ENCODE measurements around the gene COL20A1.
A peak's percentile ranks its signal among the peaks of the same experiment; 100 is the strongest.

The COL20A1 gene

DNA sequence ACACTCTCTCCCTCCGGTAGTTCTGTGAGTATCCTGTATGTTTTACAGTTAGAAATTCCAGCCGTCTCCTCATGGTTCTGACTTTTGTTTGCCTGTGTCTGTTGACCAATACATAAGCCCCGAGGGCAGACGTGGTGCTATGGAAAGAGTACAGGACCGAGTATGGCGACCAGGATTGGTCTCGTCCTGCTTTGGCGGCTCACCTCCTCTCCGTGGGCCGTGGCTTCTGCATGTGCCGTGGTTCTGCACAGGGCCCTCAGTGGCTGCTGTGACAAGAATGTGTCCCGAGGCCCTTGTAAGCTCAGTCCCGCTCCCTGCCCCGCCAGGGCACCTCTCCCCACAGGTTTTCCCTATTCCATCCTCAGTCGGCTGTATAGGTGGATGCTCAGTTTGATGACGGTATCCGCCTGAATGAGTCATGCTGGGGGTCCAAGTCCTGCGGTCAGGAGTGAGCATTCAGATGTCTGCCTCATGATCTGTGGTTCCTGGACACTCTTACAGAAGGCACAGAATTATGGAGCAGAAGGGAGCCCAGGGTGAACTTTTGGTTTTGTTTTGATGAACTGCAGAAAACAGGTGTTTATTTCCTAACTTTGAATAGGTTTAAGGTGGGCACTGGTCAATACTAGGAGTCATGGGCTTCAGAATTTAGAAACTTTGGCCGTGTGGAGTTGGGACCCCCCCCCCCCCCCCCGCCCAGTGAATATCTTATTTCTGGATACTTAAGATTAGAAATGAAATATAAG is 19.2 kb upstream of the COL20A1 start:
- no peak overlapping the region for H2AFZ ChIP-seq (ENCODE audit: insufficient read depth, low read length, poor library complexity)
- H3K4me2 ChIP-seq (ENCODE audit: low read length), result peak overlapping the region; percentile 71
- peak overlapping the region; percentile 29 for H3K4me3 ChIP-seq (ENCODE audit: low read depth, low read length)
- no peak overlapping the region for H4K91ac ChIP-seq (ENCODE audit: low read depth, low read length)
- H3K4ac ChIP-seq (ENCODE audit: low read depth, low read length), result peak overlapping the region; percentile 30
- H2BK120ac ChIP-seq (ENCODE audit: insufficient read depth, low read length, poor library complexity), result no peak overlapping the region
- H4K8ac ChIP-seq (ENCODE audit: low read depth, low read length), result no peak overlapping the region
- no peak overlapping the region for H2BK12ac ChIP-seq (ENCODE audit: low read length)
- DNase-seq, result peak; percentile 56 to 81
- no peak overlapping the region for H2BK5ac ChIP-seq (ENCODE audit: low read depth, low read length, poor library complexity)
- no peak overlapping the region for H3K23ac ChIP-seq (ENCODE audit: low read length)
- peak overlapping the region; percentile 6 for H3K14ac ChIP-seq (ENCODE audit: low read length)
- H4K12ac ChIP-seq (ENCODE audit: low read depth, low read length), result peak overlapping the region; percentile 3
- no peaks in the 10 kb centered on the region for H3K27me3 ChIP-seq (ENCODE audit: insufficient read depth, low read length)
- H3K9ac ChIP-seq (ENCODE audit: low read length), result peak overlapping the region; percentile 57
- H2AK5ac ChIP-seq (ENCODE audit: low read length), result peak overlapping the region; percentile 0
- H3K36me3 ChIP-seq (ENCODE audit: control insufficient read depth in 1 of 2, insufficient read depth in 2 of 2, low read length in 2 of 2), result peaks cover 46 to 47% of the 10 kb centered on the region in 2 experiments
- H3K9me3 ChIP-seq (ENCODE audit: insufficient read depth, low read depth, low read length), result peaks cover 7% of the 10 kb centered on the region
- H3K4me1 ChIP-seq (ENCODE audit: control insufficient read depth in 1 of 2, insufficient read depth in 2 of 2, low read length in 2 of 2), result peaks cover 9 to 10% of the 10 kb centered on the region in 2 experiments
- peaks cover 25% of the 10 kb centered on the region for H3K79me2 ChIP-seq (ENCODE audit: control insufficient read depth, insufficient read depth, low read length, poor library complexity)
- H3K27ac ChIP-seq (ENCODE audit: low read depth, low read length), result no peak overlapping the region
- no peak overlapping the region for H3K18ac ChIP-seq (ENCODE audit: low read length)
- H3K79me1 ChIP-seq (ENCODE audit: low read length), result peaks cover 8% of the 10 kb centered on the region
- WGBS (ENCODE audit: extremely low coverage, insufficient coverage, insufficient read length), result no CpG with 5 or more reads among the region's 20 CpGs

DNA sequence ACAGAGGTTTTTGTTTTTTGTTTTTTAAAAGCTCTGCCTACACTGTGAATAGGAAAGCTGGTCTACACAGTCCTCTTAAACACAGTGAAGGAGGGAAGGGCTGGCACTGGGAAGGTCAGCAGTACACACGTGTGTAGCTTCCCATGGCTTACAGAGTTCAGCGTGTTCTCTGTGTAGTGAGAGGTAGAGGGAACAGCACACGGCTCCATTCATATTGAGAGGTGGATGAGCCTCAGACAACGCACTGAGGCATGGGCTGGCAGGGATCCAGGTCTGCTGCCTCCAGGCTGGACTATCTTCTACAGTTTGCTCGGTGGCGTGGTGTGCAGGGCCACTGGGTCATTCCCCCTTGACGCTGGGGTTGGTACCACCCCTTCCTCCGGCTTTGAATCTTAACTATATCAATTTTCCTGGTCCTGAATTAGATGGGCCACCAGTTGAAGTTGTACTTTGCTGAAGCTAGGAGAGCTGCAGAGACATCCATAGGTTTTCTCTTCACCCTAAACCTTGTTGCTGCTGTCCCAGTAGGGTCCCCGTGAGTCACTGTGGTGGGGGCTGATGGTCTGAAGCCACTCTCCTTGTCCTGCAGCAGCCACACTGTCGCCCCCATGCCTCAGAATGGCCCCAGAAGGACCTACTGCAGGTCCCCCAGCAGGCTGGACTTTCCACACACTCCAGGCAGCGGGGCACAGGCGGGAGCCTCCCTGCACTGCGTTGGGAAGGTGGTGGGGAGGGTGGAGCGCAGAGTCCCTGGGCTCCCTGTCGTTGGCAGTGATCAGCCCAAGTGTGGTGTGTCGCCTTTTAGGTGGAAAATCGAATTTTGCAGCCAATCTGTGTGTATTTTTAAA is 18.4 kb upstream of the COL20A1 start:
- H3K23ac ChIP-seq (ENCODE audit: low read length), result no peak overlapping the region

DNA sequence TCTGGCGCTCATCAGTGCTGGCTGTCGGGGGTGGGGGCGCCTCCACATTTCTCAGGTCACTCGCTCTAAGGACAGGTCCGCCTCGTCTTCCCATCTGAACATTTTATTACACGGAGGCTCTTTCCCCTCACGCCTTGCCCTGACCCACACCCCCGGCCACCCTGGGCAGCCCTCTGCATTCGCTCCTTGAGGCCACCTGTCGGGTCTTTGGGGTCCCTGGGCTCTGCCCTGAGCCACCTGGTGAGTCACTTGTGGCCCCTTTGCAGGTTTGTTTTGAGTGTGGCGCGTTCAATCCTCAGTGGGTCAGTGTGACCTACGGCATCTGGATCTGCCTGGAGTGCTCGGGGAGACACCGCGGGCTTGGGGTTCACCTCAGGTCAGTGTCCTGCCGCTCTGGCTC is 17.2 kb upstream of the COL20A1 start:
- Histone ChIP-seq H3K4me1 (ENCODE audit: control insufficient read depth in 1 of 2, insufficient read depth in 2 of 2, low read length in 2 of 2) (peaks cover 4 to 5% of the 10 kb centered on the region in 2 experiments), H2BK12ac (ENCODE audit: low read length) (no peak overlapping the region), H4K12ac (ENCODE audit: low read depth, low read length) (no peak overlapping the region), H2BK120ac (ENCODE audit: insufficient read depth, low read length, poor library complexity) (no peak overlapping the region), H2AK5ac (ENCODE audit: low read length) (no peak overlapping the region), H3K9ac (ENCODE audit: low read length) (no peak overlapping the region), H3K27ac (ENCODE audit: low read depth, low read length) (no peak overlapping the region), H4K91ac (ENCODE audit: low read depth, low read length) (no peak overlapping the region), H4K8ac (ENCODE audit: low read depth, low read length) (no peak overlapping the region), H3K4ac (ENCODE audit: low read depth, low read length) (peak overlapping the region; percentile 78), H3K9me3 (ENCODE audit: insufficient read depth, low read depth, low read length) (peaks cover 5% of the 10 kb centered on the region), H3K14ac (ENCODE audit: low read length) (no peak overlapping the region), H2BK5ac (ENCODE audit: low read depth, low read length, poor library complexity) (no peak overlapping the region), H3K4me2 (ENCODE audit: low read length) (no peak overlapping the region), H2AFZ (ENCODE audit: insufficient read depth, low read length, poor library complexity) (no peak overlapping the region), H3K4me3 (ENCODE audit: low read depth, low read length) (no peak overlapping the region), H3K79me1 (ENCODE audit: low read length) (peaks cover 8% of the 10 kb centered on the region), H3K79me2 (ENCODE audit: control insufficient read depth, insufficient read depth, low read length, poor library complexity) (peaks cover 25% of the 10 kb centered on the region), H3K27me3 (ENCODE audit: insufficient read depth, low read length) (no peaks in the 10 kb centered on the region), H3K23ac (ENCODE audit: low read length) (no peak overlapping the region), H3K18ac (ENCODE audit: low read length) (peak overlapping the region; percentile 26), H3K36me3 (ENCODE audit: control insufficient read depth in 1 of 2, insufficient read depth in 2 of 2, low read length in 2 of 2) (peaks cover 62% of the 10 kb centered on the region in 2 experiments)
- no peak for DNase-seq
- WGBS (ENCODE audit: extremely low coverage, insufficient coverage, insufficient read length), result no CpG with 5 or more reads among the region's 18 CpGs

More for the DNA sequence above, 18.4 kb upstream of the COL20A1 start:
- WGBS (ENCODE audit: extremely low coverage, insufficient coverage, insufficient read length), result no CpG with 5 or more reads among the region's 17 CpGs
- H3K14ac ChIP-seq (ENCODE audit: low read length), result no peak overlapping the region
- H3K79me1 ChIP-seq (ENCODE audit: low read length), result peaks cover 8% of the 10 kb centered on the region
- H4K12ac ChIP-seq (ENCODE audit: low read depth, low read length), result no peak overlapping the region
- no peak overlapping the region for H2BK5ac ChIP-seq (ENCODE audit: low read depth, low read length, poor library complexity)
- H3K9me3 ChIP-seq (ENCODE audit: insufficient read depth, low read depth, low read length), result peaks cover 5% of the 10 kb centered on the region
- no peak overlapping the region for H2BK12ac ChIP-seq (ENCODE audit: low read length)
- H3K4ac ChIP-seq (ENCODE audit: low read depth, low read length), result peak overlapping the region; percentile 94
- no peak overlapping the region for H3K4me2 ChIP-seq (ENCODE audit: low read length)
- H2AFZ ChIP-seq (ENCODE audit: insufficient read depth, low read length, poor library complexity), result no peak overlapping the region
- no peak overlapping the region for H3K4me3 ChIP-seq (ENCODE audit: low read depth, low read length)
- H3K18ac ChIP-seq (ENCODE audit: low read length), result no peak overlapping the region
- no peak overlapping the region for H2BK120ac ChIP-seq (ENCODE audit: insufficient read depth, low read length, poor library complexity)
- no peak overlapping the region for H4K91ac ChIP-seq (ENCODE audit: low read depth, low read length)
- H3K4me1 ChIP-seq (ENCODE audit: control insufficient read depth in 1 of 2, insufficient read depth in 2 of 2, low read length in 2 of 2), result peaks cover 4 to 5% of the 10 kb centered on the region in 2 experiments
- peaks cover 25% of the 10 kb centered on the region for H3K79me2 ChIP-seq (ENCODE audit: control insufficient read depth, insufficient read depth, low read length, poor library complexity)
- no peak overlapping the region for H3K9ac ChIP-seq (ENCODE audit: low read length)
- H3K27ac ChIP-seq (ENCODE audit: low read depth, low read length), result no peak overlapping the region
- peaks cover 53 to 55% of the 10 kb centered on the region in 2 experiments for H3K36me3 ChIP-seq (ENCODE audit: control insufficient read depth in 1 of 2, insufficient read depth in 2 of 2, low read length in 2 of 2)
- no peak overlapping the region for H2AK5ac ChIP-seq (ENCODE audit: low read length)
- no peaks in the 10 kb centered on the region for H3K27me3 ChIP-seq (ENCODE audit: insufficient read depth, low read length)
- DNase-seq, result no peak
- no peak overlapping the region for H4K8ac ChIP-seq (ENCODE audit: low read depth, low read length)

GRCh38 chr20:63276956-63277355 is 16.0 kb upstream of the COL20A1 start:
- WGBS (ENCODE audit: extremely low coverage, insufficient coverage, insufficient read length), result no CpG with 5 or more reads among the region's 20 CpGs
- H3K18ac ChIP-seq (ENCODE audit: low read length), result no peak overlapping the region
- H2BK5ac ChIP-seq (ENCODE audit: low read depth, low read length, poor library complexity), result no peak overlapping the region
- H2AFZ ChIP-seq (ENCODE audit: insufficient read depth, low read length, poor library complexity), result no peak overlapping the region
- DNase-seq, result no peak
- no peaks in the 10 kb centered on the region for H3K27me3 ChIP-seq (ENCODE audit: insufficient read depth, low read length)
- H3K4ac ChIP-seq (ENCODE audit: low read depth, low read length), result no peak overlapping the region
- H3K4me2 ChIP-seq (ENCODE audit: low read length), result no peak overlapping the region
- H3K9ac ChIP-seq (ENCODE audit: low read length), result no peak overlapping the region
- no peak overlapping the region for H3K4me3 ChIP-seq (ENCODE audit: low read depth, low read length)
- peaks cover 4 to 5% of the 10 kb centered on the region in 2 experiments for H3K4me1 ChIP-seq (ENCODE audit: control insufficient read depth in 1 of 2, insufficient read depth in 2 of 2, low read length in 2 of 2)
- no peak overlapping the region for H2BK12ac ChIP-seq (ENCODE audit: low read length)
- peaks cover 5% of the 10 kb centered on the region for H3K9me3 ChIP-seq (ENCODE audit: insufficient read depth, low read depth, low read length)
- no peak overlapping the region for H2AK5ac ChIP-seq (ENCODE audit: low read length)
- H4K12ac ChIP-seq (ENCODE audit: low read depth, low read length), result no peak overlapping the region
- H3K27ac ChIP-seq (ENCODE audit: low read depth, low read length), result no peak overlapping the region
- no peak overlapping the region for H2BK120ac ChIP-seq (ENCODE audit: insufficient read depth, low read length, poor library complexity)
- no peak overlapping the region for H4K91ac ChIP-seq (ENCODE audit: low read depth, low read length)
- H3K79me2 ChIP-seq (ENCODE audit: control insufficient read depth, insufficient read depth, low read length, poor library complexity), result peaks cover 25% of the 10 kb centered on the region
- H3K14ac ChIP-seq (ENCODE audit: low read length), result no peak overlapping the region
- H3K23ac ChIP-seq (ENCODE audit: low read length), result no peak overlapping the region
- H3K79me1 ChIP-seq (ENCODE audit: low read length), result peaks cover 8% of the 10 kb centered on the region
- peaks cover 71% of the 10 kb centered on the region in 2 experiments for H3K36me3 ChIP-seq (ENCODE audit: control insufficient read depth in 1 of 2, insufficient read depth in 2 of 2, low read length in 2 of 2)
- no peak overlapping the region for H4K8ac ChIP-seq (ENCODE audit: low read depth, low read length)

Data from trophoblast cell (in vitro differentiated cells and primary cell).